Measurements from ENCODE around the gene NRXN3. TPM values are rescaled to one million over a fixed set of nuclear protein-coding genes. Genes with fewer than 3 reads are reported as not detected.
A peak's percentile ranks its signal among the peaks of the same experiment; 100 is the strongest.

Gene NRXN3
- total RNA-seq, 2 donors from 2014 or later = 1.3 to 2.3 TPM

GRCh38 chr14:79583738-79584408 lies 1413.7 kb downstream of the NRXN3 start:
- Histone ChIP-seq H3K36me3 (replicated peaks in 1 of 2; ENCODE audit: insufficient read depth in 1 of 2, low read depth in 2 of 2) (no peaks in the 10 kb centered on the region), H3K27ac (no peak overlapping the region), H3K4me3 (no peak overlapping the region), H3K4me1 (no peaks in the 10 kb centered on the region), H3K9me3 (no peaks in the 10 kb centered on the region), H3K27me3 (no peaks in the 10 kb centered on the region)
- intact Hi-C loops (cut with DNase I) = no loop called here
- no peak for DNase-seq
- ATAC-seq = no peak
- TF ChIP-seq POLR2A (IDR thresholded peaks at IDR 0.05) (no peak), CTCF (IDR thresholded peaks at IDR 0.05) (no peak)
- whole genome bisulfite sequencing, 2 donors = 79 to 81% methylated on average over 4 of the region's 4 CpGs

GRCh38 chr14:79584679-79585078 lies 1414.5 kb downstream of the NRXN3 start:
- no peak overlapping the region for H3K4me3 ChIP-seq
- no peak for TF ChIP-seq CTCF (IDR thresholded peaks at IDR 0.05)
- no peak for TF ChIP-seq POLR2A (IDR thresholded peaks at IDR 0.05)
- intact Hi-C loops (cut with DNase I) = no loop called here
- 62 to 64% methylated on average over 2 of the region's 2 CpGs for WGBS, 2 donors
- no peaks in the 10 kb centered on the region for H3K4me1 ChIP-seq
- H3K36me3 ChIP-seq (replicated peaks in 1 of 2; ENCODE audit: insufficient read depth in 1 of 2, low read depth in 2 of 2) = no peaks in the 10 kb centered on the region
- no peaks in the 10 kb centered on the region for H3K9me3 ChIP-seq
- no peak for ATAC-seq
- peak overlapping the region in 2 of 4 donors; percentile 65 to 70 for H3K27ac ChIP-seq
- peak in 2 of 4 donors; percentile 8 to 9 for DNase-seq
- no peaks in the 10 kb centered on the region for H3K27me3 ChIP-seq

GRCh38 chr14:79585845-79586244 lies 1415.7 kb downstream of the NRXN3 start:
- 36 to 42% methylated on average over 4 of the region's 4 CpGs for WGBS, 2 donors
- peak in 1 of 3 donors; percentile 24 for TF ChIP-seq POLR2A (IDR thresholded peaks at IDR 0.05)
- no peak for TF ChIP-seq CTCF (IDR thresholded peaks at IDR 0.05)
- Histone ChIP-seq H3K4me3 (no peak overlapping the region), H3K4me1 (no peaks in the 10 kb centered on the region), H3K9me3 (no peaks in the 10 kb centered on the region), H3K27me3 (no peaks in the 10 kb centered on the region), H3K36me3 (replicated peaks in 1 of 2; ENCODE audit: insufficient read depth in 1 of 2, low read depth in 2 of 2) (no peaks in the 10 kb centered on the region), H3K27ac (peak overlapping the region in 3 of 4 donors; percentile 9 to 70 (median 65))
- ATAC-seq = peak; percentile 91
- intact Hi-C loops (cut with DNase I) = no loop called here
- peak in 2 of 4 donors; percentile 10 to 11 for DNase-seq

- Histone ChIP-seq H3K4me1 (no peaks in the 10 kb centered on the region), H3K27ac (peak overlapping the region in 3 of 4 donors; percentile 9 to 70 (median 65)), H3K27me3 (no peaks in the 10 kb centered on the region), H3K4me3 (no peak overlapping the region), H3K36me3 (replicated peaks in 1 of 2; ENCODE audit: insufficient read depth in 1 of 2, low read depth in 2 of 2) (no peaks in the 10 kb centered on the region), H3K9me3 (no peaks in the 10 kb centered on the region)
- DNase-seq (peak; percentile 29 to 56 (median 41)), ATAC-seq (peak; percentile 76)
- 54 to 68% methylated on average over 5 of the region's 5 CpGs for WGBS, 2 donors
- TF ChIP-seq CTCF (IDR thresholded peaks at IDR 0.05) (no peak), POLR2A (IDR thresholded peaks at IDR 0.05) (no peak)
- intact Hi-C loops (cut with DNase I) = no loop called here
Measured at GRCh38 chr14:79586416-79586815, 1416.2 kb downstream of the NRXN3 start.

All from body of pancreas (tissue), 4 donors.